Esophagus squamous epithelium (tissue), 4 donors: ENCODE measurements around the gene CLPTM1L.

Experiments used
- CTCF ChIP-seq, 6 experiments: fragments of 450-650 bp in 4 of 6; fragments of 200-600 bp in 2 of 6; sonication (generic) in 2 of 6; IDR thresholded peaks; one replicate each; pipeline ENCODE4 v1.5.1; 2016 to 2019; ENCODE audit warnings: antibody characterized with exemption in 6 of 6, mild to moderate bottlenecking in 4 of 6, moderate library complexity in 4 of 6
- POLR2A ChIP-seq, 4 donors: fragments of 450-650 bp; IDR thresholded peaks; one replicate each; pipeline ENCODE4 v1.6.1; 2017; ENCODE audit warnings: antibody characterized with exemption in 4 of 4, mild to moderate bottlenecking in 4 of 4, moderate library complexity in 3 of 4

- TF ChIP-seq CTCF (IDR thresholded peaks at IDR 0.05) (no peak), POLR2A (IDR thresholded peaks at IDR 0.05) (no peak)
These were observed 13.8 kb downstream of the CLPTM1L start for GRCh38 chr5:1330847-1331831.
